Measurements from ENCODE around the gene NEURL3. TPM values are rescaled to one million over a fixed set of nuclear protein-coding genes. Genes with fewer than 3 reads are reported as not detected.

Gene NEURL3
- total RNA-seq, 1 donor from 2014 or later, result not detected

- Mint-ChIP-seq H3K4me1 (ENCODE audit: unreplicated experiment) (no peaks in the 10 kb centered on the region), H3K4me3 (ENCODE audit: unreplicated experiment) (no peak overlapping the region), H3K27me3 (ENCODE audit: unreplicated experiment) (peaks cover 33% of the 10 kb centered on the region), H3K27ac (ENCODE audit: unreplicated experiment) (no peak overlapping the region), H3K36me3 (ENCODE audit: unreplicated experiment) (no peaks in the 10 kb centered on the region), H3K9me3 (ENCODE audit: unreplicated experiment) (peaks cover 9% of the 10 kb centered on the region)
- DNase-seq (ENCODE audit: extremely low spot score, unreplicated experiment), result peak; percentile 46
- no peak for TF ChIP-seq CTCF (IDR thresholded peaks at IDR 0.05)
Observed at GRCh38 chr2:96514521-96514920, 9.4 kb upstream of the NEURL3 start.

- Mint-ChIP-seq H3K9me3 (ENCODE audit: unreplicated experiment) (peaks cover 6% of the 10 kb centered on the region), H3K27me3 (ENCODE audit: unreplicated experiment) (peaks cover 33% of the 10 kb centered on the region), H3K27ac (ENCODE audit: unreplicated experiment) (no peak overlapping the region), H3K4me1 (ENCODE audit: unreplicated experiment) (peaks cover 5% of the 10 kb centered on the region), H3K36me3 (ENCODE audit: unreplicated experiment) (no peaks in the 10 kb centered on the region), H3K4me3 (ENCODE audit: unreplicated experiment) (no peak overlapping the region)
- TF ChIP-seq CTCF (IDR thresholded peaks at IDR 0.05), result no peak
- peak; percentile 71 for DNase-seq (ENCODE audit: extremely low spot score, unreplicated experiment)
Observed at GRCh38 chr2:96512341-96512740, 7.2 kb upstream of the NEURL3 start.

- Mint-ChIP-seq H3K4me1 (ENCODE audit: unreplicated experiment) (peaks cover 5% of the 10 kb centered on the region), H3K27me3 (ENCODE audit: unreplicated experiment) (peaks cover 33% of the 10 kb centered on the region), H3K27ac (ENCODE audit: unreplicated experiment) (no peak overlapping the region), H3K9me3 (ENCODE audit: unreplicated experiment) (peaks cover under 1% of the 10 kb centered on the region), H3K36me3 (ENCODE audit: unreplicated experiment) (no peaks in the 10 kb centered on the region), H3K4me3 (ENCODE audit: unreplicated experiment) (no peak overlapping the region)
- peak; percentile 82 for DNase-seq (ENCODE audit: extremely low spot score, unreplicated experiment)
- no peak for TF ChIP-seq CTCF (IDR thresholded peaks at IDR 0.05)
Observed at GRCh38 chr2:96511851-96512250, 6.7 kb upstream of the NEURL3 start.

GRCh38 chr2:96510931-96511595, 5.9 kb upstream of the NEURL3 start:
- Mint-ChIP-seq H3K27ac (ENCODE audit: unreplicated experiment) (no peak overlapping the region), H3K4me3 (ENCODE audit: unreplicated experiment) (no peak overlapping the region), H3K4me1 (ENCODE audit: unreplicated experiment) (peaks cover 5% of the 10 kb centered on the region), H3K36me3 (ENCODE audit: unreplicated experiment) (no peaks in the 10 kb centered on the region), H3K9me3 (ENCODE audit: unreplicated experiment) (no peaks in the 10 kb centered on the region), H3K27me3 (ENCODE audit: unreplicated experiment) (peaks cover 33% of the 10 kb centered on the region)
- TF ChIP-seq CTCF (IDR thresholded peaks at IDR 0.05), result no peak
- peak; percentile 63 for DNase-seq (ENCODE audit: extremely low spot score, unreplicated experiment)

- no peak overlapping the region for H3K4me3 Mint-ChIP-seq (ENCODE audit: unreplicated experiment)
- peaks cover 26% of the 10 kb centered on the region for H3K27me3 Mint-ChIP-seq (ENCODE audit: unreplicated experiment)
- H3K36me3 Mint-ChIP-seq (ENCODE audit: unreplicated experiment), result no peaks in the 10 kb centered on the region
- no peaks in the 10 kb centered on the region for H3K9me3 Mint-ChIP-seq (ENCODE audit: unreplicated experiment)
- H3K27ac Mint-ChIP-seq (ENCODE audit: unreplicated experiment), result no peak overlapping the region
- no peak for DNase-seq (ENCODE audit: extremely low spot score, unreplicated experiment)
- TF ChIP-seq CTCF (IDR thresholded peaks at IDR 0.05), result no peak
- peaks cover 10% of the 10 kb centered on the region for H3K4me1 Mint-ChIP-seq (ENCODE audit: unreplicated experiment)
Observed at GRCh38 chr2:96509847-96510230, 4.7 kb upstream of the NEURL3 start.
